LNCAP (cell line): ENCODE measurements around the gene ATP9B.

ENCODE experiments used
- TF ChIP-seq, protein P1 (sequence below): fragments of 450-650 bp; IDR thresholded peaks from 2 replicates; pipeline ENCODE4 v1.5.1; 2017; ENCODE audit warnings: mild to moderate bottlenecking

Gene ATP9B

GRCh38 chr18:79178113-79178531 lies 108.9 kb downstream of the ATP9B start:
- TF ChIP-seq, protein P1, sequence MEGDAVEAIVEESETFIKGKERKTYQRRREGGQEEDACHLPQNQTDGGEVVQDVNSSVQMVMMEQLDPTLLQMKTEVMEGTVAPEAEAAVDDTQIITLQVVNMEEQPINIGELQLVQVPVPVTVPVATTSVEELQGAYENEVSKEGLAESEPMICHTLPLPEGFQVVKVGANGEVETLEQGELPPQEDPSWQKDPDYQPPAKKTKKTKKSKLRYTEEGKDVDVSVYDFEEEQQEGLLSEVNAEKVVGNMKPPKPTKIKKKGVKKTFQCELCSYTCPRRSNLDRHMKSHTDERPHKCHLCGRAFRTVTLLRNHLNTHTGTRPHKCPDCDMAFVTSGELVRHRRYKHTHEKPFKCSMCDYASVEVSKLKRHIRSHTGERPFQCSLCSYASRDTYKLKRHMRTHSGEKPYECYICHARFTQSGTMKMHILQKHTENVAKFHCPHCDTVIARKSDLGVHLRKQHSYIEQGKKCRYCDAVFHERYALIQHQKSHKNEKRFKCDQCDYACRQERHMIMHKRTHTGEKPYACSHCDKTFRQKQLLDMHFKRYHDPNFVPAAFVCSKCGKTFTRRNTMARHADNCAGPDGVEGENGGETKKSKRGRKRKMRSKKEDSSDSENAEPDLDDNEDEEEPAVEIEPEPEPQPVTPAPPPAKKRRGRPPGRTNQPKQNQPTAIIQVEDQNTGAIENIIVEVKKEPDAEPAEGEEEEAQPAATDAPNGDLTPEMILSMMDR, result no peak

DNA sequence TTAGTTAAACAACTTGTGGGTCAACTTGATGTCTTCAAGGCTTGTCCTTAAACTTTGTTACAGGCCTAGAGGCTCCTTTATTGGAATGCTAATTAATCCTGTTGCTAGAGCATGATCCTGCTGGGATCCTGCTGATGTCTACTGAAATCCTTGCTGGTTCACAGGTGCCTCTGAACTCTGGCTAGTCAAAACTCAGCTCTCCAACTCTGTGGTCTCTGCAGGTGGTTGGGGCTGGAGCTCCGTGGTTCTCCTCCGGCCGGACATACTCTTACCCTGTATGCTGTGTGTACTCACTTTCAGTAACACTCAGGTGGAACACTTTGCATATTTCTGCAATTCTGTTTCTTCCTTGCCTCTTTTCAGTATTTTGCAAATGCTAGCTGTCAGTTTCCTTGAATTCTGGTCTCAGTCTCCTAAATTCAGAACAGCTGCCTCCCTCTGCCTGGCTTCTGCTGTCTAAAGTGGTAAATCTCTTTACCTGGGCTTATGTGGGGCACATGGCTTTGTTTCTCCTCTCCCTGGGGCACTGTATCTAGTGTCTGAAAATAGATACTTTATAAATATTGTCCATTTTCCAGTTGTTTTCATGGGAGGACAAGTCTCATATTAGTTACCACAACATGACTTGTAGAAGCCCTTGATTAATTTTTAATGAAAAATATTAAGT lies 113.0 kb downstream of the ATP9B start:
- TF ChIP-seq, protein P1, result no peak

GRCh38 chr18:79185648-79186047 lies 116.5 kb downstream of the ATP9B start:
- TF ChIP-seq, protein P1, result no peak

- TF ChIP-seq, protein P1, result no peak
Observed at GRCh38 chr18:79186649-79187048, 117.5 kb downstream of the ATP9B start.

GRCh38 chr18:79187532-79188277 lies 118.5 kb downstream of the ATP9B start:
- TF ChIP-seq, protein P1, result no peak

- TF ChIP-seq, protein P1, result no peak
Observed at GRCh38 chr18:79191418-79191817, 122.2 kb downstream of the ATP9B start.

GRCh38 chr18:79191956-79192355 lies 122.8 kb downstream of the ATP9B start:
- TF ChIP-seq, protein P1, result no peak
